HFFc6 (cell line): ENCODE measurements around the gene GTF3C2. TPM values are rescaled to one million over a fixed set of nuclear protein-coding genes. Genes with fewer than 3 reads are reported as not detected.

Experiments
- DNase-seq: peaks from one replicate; pipeline ENCODE4 v3.0.0-alpha.2; 2018
- H3K27ac Mint-ChIP-seq: 2 replicates; pipeline ENCODE4 v1.8.0; 2020; ENCODE audit warnings: mild to moderate bottlenecking, mixed read lengths
- H3K27me3 Mint-ChIP-seq: 2 replicates; pipeline ENCODE4 v1.8.0; 2021; ENCODE audit warnings: mild to moderate bottlenecking, moderate library complexity, mixed read lengths; ENCODE audit not compliant: insufficient read depth
- H3K36me3 Mint-ChIP-seq: 2 replicates; pipeline ENCODE4 v1.8.0; 2021; ENCODE audit warnings: low read depth, mixed read lengths
- H3K4me1 Mint-ChIP-seq: 2 replicates; pipeline ENCODE4 v1.8.0; 2020; ENCODE audit warnings: low read depth, mixed read lengths
- H3K4me3 Mint-ChIP-seq: 2 replicates; pipeline ENCODE4 v1.8.0; 2020; ENCODE audit warnings: mild to moderate bottlenecking, moderate library complexity, mixed read lengths
- H3K9me3 Mint-ChIP-seq: 2 replicates; pipeline ENCODE4 v1.8.0; 2020; ENCODE audit warnings: mild to moderate bottlenecking, mixed read lengths
- total RNA-seq, 6 experiments: library from RNA; stranded (reverse); fragmentation: NEBNext Ultra II Directional; extraction: Animal tissue kit (Norgen Biotek cat#: 25700); gene quantifications; 2 replicates in 1 of 6; 3 replicates in 5 of 6; pipeline ENCODE4 v1.2.3, GENCODE V29; 2021
- TF ChIP-seq, protein P1 (sequence below): fragments of 200-600 bp; sonication (generic); IDR thresholded peaks from 2 replicates; pipeline ENCODE4 v1.5.0; 2021; ENCODE audit warnings: antibody characterized with exemption, mild to moderate bottlenecking

GTF3C2 gene
- total RNA-seq, 6 experiments from 2014 or later = 42.9 to 53.0 (median 48.4) TPM

- TF ChIP-seq, protein P1, sequence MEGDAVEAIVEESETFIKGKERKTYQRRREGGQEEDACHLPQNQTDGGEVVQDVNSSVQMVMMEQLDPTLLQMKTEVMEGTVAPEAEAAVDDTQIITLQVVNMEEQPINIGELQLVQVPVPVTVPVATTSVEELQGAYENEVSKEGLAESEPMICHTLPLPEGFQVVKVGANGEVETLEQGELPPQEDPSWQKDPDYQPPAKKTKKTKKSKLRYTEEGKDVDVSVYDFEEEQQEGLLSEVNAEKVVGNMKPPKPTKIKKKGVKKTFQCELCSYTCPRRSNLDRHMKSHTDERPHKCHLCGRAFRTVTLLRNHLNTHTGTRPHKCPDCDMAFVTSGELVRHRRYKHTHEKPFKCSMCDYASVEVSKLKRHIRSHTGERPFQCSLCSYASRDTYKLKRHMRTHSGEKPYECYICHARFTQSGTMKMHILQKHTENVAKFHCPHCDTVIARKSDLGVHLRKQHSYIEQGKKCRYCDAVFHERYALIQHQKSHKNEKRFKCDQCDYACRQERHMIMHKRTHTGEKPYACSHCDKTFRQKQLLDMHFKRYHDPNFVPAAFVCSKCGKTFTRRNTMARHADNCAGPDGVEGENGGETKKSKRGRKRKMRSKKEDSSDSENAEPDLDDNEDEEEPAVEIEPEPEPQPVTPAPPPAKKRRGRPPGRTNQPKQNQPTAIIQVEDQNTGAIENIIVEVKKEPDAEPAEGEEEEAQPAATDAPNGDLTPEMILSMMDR = no peak
- H3K9me3 Mint-ChIP-seq = no peaks in the 10 kb centered on the region
- DNase-seq = no peak
- no peak overlapping the region for H3K4me3 Mint-ChIP-seq
- H3K4me1 Mint-ChIP-seq = peaks cover 42% of the 10 kb centered on the region
- H3K27me3 Mint-ChIP-seq = peaks cover 11% of the 10 kb centered on the region
- H3K27ac Mint-ChIP-seq = peak overlapping the region; percentile 58
- peaks cover 61% of the 10 kb centered on the region for H3K36me3 Mint-ChIP-seq
Observed at GRCh38 chr2:27376151-27376865, 19.7 kb upstream of the GTF3C2 start.

DNA sequence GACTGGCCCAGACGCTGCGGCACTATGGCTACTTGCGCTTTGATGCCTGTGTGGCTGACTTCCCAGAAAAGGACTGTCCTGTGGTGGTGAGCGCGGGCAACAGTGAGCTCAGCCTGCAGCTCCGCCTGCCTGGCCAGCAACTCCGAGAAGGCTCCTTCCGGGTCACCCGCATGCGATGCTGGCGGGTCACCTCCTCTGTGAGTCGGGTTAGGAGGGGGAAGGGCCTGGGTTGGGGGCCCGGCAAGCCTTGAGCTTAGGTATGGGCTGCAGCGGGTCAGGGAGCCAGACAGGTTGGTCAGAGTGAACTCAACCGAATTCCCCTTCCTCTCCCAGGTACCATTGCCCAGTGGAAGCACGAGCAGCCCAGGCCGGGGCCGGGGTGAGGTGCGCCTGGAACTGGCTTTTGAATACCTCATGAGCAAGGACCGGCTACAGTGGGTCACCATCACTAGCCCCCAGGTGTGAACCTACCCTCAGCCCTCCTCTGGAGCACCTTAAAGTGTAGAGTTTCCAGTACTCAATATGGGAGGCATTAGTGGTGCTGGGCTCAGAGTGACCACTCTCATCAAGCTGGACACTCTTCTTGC lies 19.0 kb upstream of the GTF3C2 start:
- Mint-ChIP-seq H3K4me1 (peaks cover 37% of the 10 kb centered on the region), H3K4me3 (no peak overlapping the region), H3K27me3 (peaks cover 6% of the 10 kb centered on the region), H3K9me3 (no peaks in the 10 kb centered on the region), H3K36me3 (peaks cover 57% of the 10 kb centered on the region), H3K27ac (no peak overlapping the region; the same call in 1 of the 2 replicates)
- TF ChIP-seq, protein P1 = no peak
- no peak for DNase-seq

GRCh38 chr2:27373567-27373966 lies 17.0 kb upstream of the GTF3C2 start:
- no peaks in the 10 kb centered on the region for H3K9me3 Mint-ChIP-seq
- H3K36me3 Mint-ChIP-seq = peaks cover 55% of the 10 kb centered on the region
- no peak overlapping the region for H3K4me3 Mint-ChIP-seq
- H3K27ac Mint-ChIP-seq = no peak overlapping the region
- H3K4me1 Mint-ChIP-seq = peaks cover 32% of the 10 kb centered on the region
- DNase-seq = no peak
- TF ChIP-seq, protein P1 = no peak
- peaks cover 4% of the 10 kb centered on the region for H3K27me3 Mint-ChIP-seq

DNA sequence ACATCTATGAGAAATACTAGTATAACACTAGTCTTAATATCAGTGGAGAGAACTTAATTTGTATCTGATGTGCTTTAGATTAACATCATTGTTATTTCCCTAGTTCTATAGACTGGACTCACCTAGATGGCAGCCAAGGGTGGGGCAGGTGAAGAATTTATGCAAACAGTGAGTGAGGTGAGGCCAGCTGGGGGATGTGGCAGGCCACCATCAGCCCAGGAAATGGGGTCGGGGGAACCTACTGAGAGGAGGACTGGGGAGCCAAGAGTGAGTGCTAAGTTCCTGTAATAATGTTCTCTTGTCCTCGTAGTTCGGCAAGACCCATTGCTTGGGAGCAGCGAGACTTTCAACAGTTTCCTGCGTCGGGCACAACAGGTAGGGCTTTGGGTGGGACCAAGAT lies 16.4 kb upstream of the GTF3C2 start:
- no peak for DNase-seq
- TF ChIP-seq, protein P1 = no peak
- peaks cover 57% of the 10 kb centered on the region for H3K36me3 Mint-ChIP-seq
- no peaks in the 10 kb centered on the region for H3K9me3 Mint-ChIP-seq
- H3K4me3 Mint-ChIP-seq = peak overlapping the region; percentile 90; the same call in 1 of the 2 replicates
- peaks cover 36% of the 10 kb centered on the region for H3K4me1 Mint-ChIP-seq
- H3K27ac Mint-ChIP-seq = peak overlapping the region; percentile 31
- peaks cover 4% of the 10 kb centered on the region for H3K27me3 Mint-ChIP-seq

GRCh38 chr2:27370816-27371620 lies 14.5 kb upstream of the GTF3C2 start:
- Mint-ChIP-seq H3K4me3 (peak overlapping the region; percentile 90), H3K4me1 (peaks cover 31% of the 10 kb centered on the region), H3K27me3 (peaks cover 4% of the 10 kb centered on the region), H3K27ac (peak overlapping the region; percentile 90), H3K36me3 (peaks cover 57% of the 10 kb centered on the region), H3K9me3 (no peaks in the 10 kb centered on the region)
- DNase-seq = peak; percentile 34
- TF ChIP-seq, protein P1 = no peak
